GM21515 (cell line): ENCODE measurements around the gene LIPA.

Experiments used
- ATAC-seq: cut with Tn5 transposase; IDR thresholded peaks from one replicate; pipeline ENCODE4 v1.9.1; 2021; ENCODE audit not compliant: unreplicated experiment

LIPA gene

GRCh38 chr10:89241486-89242344 is 9.9 kb downstream of the LIPA start:
- no peak for ATAC-seq

DNA sequence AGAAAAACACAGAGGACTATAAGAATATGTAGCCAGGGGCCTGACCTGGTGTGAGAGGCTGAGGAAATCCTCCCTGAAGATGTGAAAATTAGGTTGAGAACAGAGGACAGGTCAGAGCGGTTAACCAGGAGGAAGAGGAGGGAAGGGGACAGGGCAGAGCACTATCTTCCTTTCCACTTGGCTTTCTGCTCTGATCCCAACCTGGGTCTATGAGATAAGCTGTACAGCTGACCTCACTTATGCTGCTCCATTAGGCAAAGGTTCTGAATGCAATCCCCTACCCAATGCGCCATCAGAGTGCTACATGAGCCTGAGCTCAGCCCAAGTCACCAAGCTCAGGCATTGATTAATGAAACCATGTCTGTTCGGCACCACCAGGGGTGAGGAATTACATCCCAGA is 10.5 kb downstream of the LIPA start:
- ATAC-seq = no peak

DNA sequence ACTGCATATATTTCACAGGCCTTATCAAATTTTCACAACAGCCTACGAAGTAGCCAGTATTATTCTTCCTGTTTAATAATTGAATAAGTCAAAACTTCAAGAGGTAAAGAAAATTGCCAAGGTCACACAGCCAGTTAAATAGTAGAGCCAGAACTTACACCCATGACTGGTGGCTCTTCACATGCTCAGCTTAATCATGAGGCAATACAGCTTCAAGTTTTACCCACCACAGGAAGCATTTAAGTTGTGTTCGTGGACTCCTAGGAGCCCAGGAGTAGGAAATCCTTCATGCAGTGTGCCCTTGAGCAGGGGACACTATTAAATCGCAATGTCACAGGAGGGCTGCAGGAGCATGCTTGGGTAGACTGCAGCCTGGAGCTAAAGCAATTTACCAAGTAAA is 11.1 kb downstream of the LIPA start:
- ATAC-seq = no peak

DNA sequence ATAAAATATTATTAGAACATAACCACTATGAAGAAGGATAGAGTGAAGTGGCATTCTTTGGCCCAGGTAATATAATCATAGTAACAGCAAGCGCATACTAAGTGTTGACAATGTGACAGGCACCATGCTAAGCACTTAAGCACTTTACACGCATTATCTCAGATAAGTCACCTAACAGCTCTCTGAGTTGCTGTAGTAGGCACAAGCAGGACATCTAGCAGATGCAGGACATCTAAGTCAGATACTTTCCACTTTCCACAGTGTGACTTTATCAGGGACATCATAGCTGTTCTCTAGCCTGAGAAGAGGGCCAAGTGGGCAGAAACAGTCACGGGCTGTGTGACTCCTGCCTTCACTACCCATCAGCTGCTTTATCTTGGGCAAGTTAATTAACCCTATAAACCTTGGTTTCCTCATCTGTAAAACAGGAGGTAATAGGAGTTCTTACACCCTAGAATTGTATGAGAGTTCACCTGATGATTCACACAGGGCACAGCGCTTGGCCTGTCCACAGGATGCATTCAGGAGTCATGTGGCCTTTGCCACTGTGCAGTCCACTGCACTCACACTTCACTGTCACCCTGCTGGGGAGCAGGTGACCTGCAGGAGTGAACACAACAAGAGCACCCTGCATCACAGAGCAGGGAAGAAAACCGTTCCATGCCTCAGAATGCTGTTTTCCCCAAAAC is 12.5 kb downstream of the LIPA start:
- ATAC-seq = no peak

GRCh38 chr10:89237849-89238248 is 13.7 kb downstream of the LIPA start:
- ATAC-seq = no peak

DNA sequence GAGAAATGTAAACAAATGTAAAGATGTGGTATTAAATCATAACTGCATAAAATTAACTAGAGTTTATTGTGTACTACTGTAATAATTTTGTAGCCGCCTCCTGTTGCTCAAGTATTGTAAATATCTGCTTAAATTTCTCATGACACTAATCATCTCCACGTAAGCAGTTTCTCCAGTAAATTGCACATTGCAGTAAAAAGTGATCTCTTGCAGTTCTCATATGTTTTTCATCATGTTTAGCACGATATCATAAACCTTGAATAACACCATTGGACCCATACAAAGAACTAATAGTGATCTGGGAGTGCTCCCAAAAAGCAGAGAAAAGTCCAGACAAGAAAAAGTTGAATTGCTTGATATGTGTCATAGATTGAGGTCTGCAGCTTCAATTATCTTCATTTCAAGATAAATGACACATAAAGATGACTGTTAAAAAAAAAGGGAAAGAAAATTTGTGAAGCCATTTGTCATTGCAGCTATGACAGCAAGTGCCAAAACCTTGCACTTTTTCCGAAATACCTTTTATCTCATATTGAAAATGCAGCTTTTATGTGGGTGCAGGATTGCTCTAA is 15.3 kb downstream of the LIPA start:
- ATAC-seq = no peak

DNA sequence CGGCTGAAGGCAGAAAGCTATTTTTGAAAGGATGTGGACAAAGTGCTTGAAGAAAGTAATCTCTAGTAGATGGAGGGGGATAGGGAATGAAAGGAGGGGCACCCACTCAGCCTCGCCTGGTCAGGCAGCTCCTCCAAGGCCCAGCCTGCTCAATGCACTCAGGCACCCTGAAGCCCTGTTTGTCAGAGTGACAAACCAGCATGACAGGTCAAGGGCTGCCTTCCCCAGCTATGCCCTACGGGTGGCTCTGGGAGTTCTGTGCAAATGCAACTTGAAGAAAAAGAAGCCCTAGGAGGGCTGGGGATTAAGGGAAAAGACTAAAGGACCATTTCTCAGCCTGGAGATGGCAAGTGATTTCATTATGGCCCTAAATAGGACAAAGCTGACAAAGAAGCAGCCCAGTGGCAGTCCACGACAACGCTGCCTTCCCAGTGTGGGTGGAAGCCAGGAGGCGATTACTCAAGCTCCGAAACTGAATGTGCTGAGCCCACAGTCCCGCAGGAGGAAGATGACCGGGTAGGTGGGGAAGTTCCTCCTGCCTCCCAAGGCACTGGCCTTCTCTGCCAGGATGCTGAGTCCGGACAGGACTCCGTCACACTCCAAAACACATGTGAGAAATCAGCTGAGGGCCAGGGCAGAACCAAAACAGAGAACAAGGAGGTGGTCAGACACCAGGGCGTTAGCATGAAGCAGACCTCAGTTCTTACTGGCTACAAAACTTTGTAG is 16.3 kb downstream of the LIPA start:
- ATAC-seq = no peak

- ATAC-seq = no peak
These were observed 18.5 kb downstream of the LIPA start for GRCh38 chr10:89233033-89233432.

- no peak for ATAC-seq
These were observed 22.6 kb downstream of the LIPA start for GRCh38 chr10:89228962-89229361.

DNA sequence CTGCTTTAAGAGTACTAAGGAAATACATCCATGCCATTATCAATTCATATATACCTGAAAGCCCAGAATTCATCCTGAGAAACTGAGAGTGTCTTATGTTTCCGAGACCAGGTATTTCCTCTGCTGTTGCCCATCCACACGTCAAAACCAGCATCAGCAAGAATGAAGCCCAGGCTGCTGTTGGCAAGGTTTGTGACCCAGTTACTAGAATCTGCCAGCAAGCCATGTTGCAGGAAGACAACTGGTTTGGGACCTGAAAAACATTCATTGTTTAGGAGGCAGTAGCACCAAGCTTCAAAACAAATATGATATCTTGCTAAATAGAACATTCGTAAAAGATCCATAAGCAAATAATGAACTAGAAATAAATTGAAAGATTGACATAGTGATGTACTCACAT is 23.4 kb downstream of the LIPA start:
- no peak for ATAC-seq

DNA sequence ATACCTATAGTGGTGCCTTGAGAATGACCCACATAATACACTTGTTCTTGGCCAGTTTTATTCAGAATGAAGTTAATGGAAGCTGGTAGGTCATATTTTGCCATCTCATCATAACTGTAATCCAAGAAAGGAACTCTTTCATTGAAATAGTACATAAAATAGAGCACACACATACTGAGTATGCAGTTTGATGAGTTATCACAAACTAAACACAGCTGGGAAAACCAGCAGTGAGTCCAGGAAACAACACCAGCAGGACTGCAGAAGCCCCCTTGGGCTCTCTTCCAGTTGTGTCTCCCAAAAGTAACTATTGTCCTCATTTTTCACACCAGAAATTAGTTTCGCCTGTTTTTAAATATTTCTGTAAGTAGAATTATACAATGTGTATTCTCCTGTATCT is 24.7 kb downstream of the LIPA start:
- ATAC-seq = no peak

- ATAC-seq = no peak
These were observed 26.7 kb downstream of the LIPA start for GRCh38 chr10:89224739-89225443.

DNA sequence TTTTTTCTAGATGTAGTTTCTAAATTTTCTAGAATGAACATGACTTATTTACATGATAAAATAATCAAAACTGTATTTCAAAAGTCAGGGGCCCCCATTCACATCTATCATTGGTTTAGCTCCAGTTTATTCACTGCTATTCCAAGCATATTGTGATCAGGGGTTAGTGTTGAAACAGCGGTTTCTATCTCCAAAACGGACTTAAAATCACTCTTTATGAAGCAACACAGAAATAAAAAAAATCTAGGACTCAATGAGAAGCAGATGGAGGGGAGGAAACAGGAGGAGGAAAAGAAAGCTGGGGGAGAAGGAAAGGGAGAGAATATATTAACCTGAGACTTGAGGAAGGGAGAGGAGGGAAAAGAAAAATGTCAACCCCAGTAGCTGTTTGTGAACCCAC is 29.7 kb downstream of the LIPA start:
- ATAC-seq = no peak

- ATAC-seq = no peak
These were observed 31.9 kb downstream of the LIPA start for GRCh38 chr10:89219513-89220218.

- no peak for ATAC-seq
These were observed 34.3 kb downstream of the LIPA start for GRCh38 chr10:89217057-89217990.

- no peak for ATAC-seq
These were observed 35.5 kb downstream of the LIPA start for GRCh38 chr10:89216056-89216455.

DNA sequence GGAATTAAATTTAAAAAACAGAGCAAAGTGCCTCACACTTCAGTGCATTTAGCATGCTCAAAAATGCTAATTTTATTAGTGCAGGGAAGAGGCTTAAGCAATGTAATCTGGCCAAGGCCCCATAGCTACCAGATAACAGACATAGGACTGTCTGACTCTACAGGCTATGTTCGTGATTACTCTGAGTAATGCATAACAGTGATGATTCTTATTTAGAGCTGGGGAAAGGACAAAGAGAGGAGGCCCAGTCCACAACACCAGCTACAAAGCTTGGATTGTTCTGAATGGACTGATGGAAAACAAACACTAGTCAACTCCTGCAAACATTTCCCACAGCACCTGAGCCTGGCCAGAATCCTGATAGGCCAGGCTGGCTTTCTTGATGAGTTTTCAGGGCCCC is 36.1 kb downstream of the LIPA start:
- ATAC-seq = no peak

GRCh38 chr10:89214566-89215165 is 36.9 kb downstream of the LIPA start:
- ATAC-seq = no peak
